ENCODE data around the gene SLC22A1. TPM values are rescaled to one million over a fixed set of nuclear protein-coding genes. Genes with fewer than 3 reads are reported as not detected.

Gene SLC22A1
- total and polyA plus RNA-seq, 2 of the 8 experiments (the other 6 are each of a cell fraction or from before 2014, with no cell fraction given): 0.12 to 0.45 TPM

DNA sequence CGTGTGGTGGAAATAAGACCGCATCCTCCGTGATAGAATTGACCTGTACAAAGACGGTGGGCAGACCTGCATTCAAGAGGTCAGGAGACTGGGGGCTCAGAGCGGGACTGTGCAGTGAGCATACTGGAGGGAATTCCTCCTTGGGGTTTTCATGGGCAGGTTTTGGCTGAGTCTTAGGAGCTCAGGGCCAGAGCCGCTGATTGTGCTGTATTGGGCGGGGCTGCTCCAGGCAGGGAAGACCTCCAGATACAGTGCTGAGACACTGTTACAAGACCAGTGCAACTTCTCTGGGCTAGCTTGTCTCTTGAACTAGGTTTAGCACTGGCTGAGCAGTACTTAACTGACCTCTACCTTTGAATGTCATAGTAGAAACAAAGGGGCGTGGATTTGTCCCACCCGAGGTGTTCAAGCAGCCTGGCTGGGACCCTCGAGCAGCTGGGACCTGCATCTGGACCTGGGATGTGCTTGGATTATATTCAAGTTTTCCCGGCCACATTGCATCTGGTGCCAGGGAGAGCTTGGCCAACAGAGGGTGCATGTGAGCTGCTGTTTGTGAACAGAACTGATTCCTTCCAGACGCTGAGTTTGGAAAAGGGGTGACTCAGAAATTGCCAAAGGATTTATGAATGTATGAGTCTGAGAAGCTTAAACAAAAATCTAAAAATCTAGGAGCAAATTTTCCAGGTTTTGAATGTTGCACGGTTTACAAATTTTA is 33.4 kb upstream of the SLC22A1 start (continued):
- TF ChIP-seq, protein P1, sequence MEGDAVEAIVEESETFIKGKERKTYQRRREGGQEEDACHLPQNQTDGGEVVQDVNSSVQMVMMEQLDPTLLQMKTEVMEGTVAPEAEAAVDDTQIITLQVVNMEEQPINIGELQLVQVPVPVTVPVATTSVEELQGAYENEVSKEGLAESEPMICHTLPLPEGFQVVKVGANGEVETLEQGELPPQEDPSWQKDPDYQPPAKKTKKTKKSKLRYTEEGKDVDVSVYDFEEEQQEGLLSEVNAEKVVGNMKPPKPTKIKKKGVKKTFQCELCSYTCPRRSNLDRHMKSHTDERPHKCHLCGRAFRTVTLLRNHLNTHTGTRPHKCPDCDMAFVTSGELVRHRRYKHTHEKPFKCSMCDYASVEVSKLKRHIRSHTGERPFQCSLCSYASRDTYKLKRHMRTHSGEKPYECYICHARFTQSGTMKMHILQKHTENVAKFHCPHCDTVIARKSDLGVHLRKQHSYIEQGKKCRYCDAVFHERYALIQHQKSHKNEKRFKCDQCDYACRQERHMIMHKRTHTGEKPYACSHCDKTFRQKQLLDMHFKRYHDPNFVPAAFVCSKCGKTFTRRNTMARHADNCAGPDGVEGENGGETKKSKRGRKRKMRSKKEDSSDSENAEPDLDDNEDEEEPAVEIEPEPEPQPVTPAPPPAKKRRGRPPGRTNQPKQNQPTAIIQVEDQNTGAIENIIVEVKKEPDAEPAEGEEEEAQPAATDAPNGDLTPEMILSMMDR (IDR thresholded peaks at IDR 0.05; ENCODE audit: control extremely low read depth in 1 of 3, insufficient read depth in 1 of 3, low read depth in 1 of 3, low read length in 3 of 3): peak; percentile 72 to 80 (median 76)
- TF ChIP-seq GABPA (IDR thresholded peaks at IDR 0.05; ENCODE audit: borderline replicate concordance, insufficient read depth, low read length) (no peak), BACH1 (IDR thresholded peaks at IDR 0.05; ENCODE audit: low read length) (no peak)
